Type B pancreatic cell (in vitro differentiated cells): ENCODE data around the gene MICAL3. TPM values are rescaled to one million over a fixed set of nuclear protein-coding genes. Genes with fewer than 3 reads are reported as not detected.

ENCODE experiments used
- DNase-seq: peaks from one replicate; pipeline ENCODE4 v3.0.0; 2021; ENCODE audit warnings: mixed read lengths; ENCODE audit not compliant: unreplicated experiment; ENCODE audit errors: extremely low spot score
- H3K27ac Mint-ChIP-seq: 2 replicates; pipeline ENCODE4 v1.8.0; 2021; ENCODE audit warnings: mild to moderate bottlenecking, mixed read lengths
- H3K27me3 Mint-ChIP-seq: 2 replicates; pipeline ENCODE4 v1.8.0; 2021; ENCODE audit warnings: mixed read lengths
- H3K36me3 Mint-ChIP-seq: 2 replicates; pipeline ENCODE4 v1.8.0; 2021; ENCODE audit warnings: mixed read lengths
- H3K4me1 Mint-ChIP-seq: one replicate; pipeline ENCODE4 v1.8.0; 2021; ENCODE audit warnings: mixed read lengths; ENCODE audit not compliant: unreplicated experiment
- H3K4me3 Mint-ChIP-seq: 2 replicates; pipeline ENCODE4 v1.8.0; 2021; ENCODE audit warnings: mild to moderate bottlenecking, mixed read lengths
- H3K9me3 Mint-ChIP-seq: 2 replicates; pipeline ENCODE4 v1.8.0; 2021; ENCODE audit warnings: mixed read lengths
- total RNA-seq: library from RNA; stranded (reverse); gene quantifications from 2 replicates; pipeline ENCODE4 v1.2.1, GENCODE V29; 2021; ENCODE audit warnings: low replicate concordance
- TF ChIP-seq, protein P1 (sequence below): fragments of 200-600 bp; sonication (generic); conservative IDR thresholded peaks from 2 replicates; pipeline ENCODE4 v1.5.0; 2021; ENCODE audit warnings: antibody characterized with exemption, mild to moderate bottlenecking

The MICAL3 gene
- total RNA-seq, 1 donor from 2014 or later = 56.4 TPM

GRCh38 chr22:17780741-17781318 is 243.5 kb downstream of the MICAL3 start:
- H3K36me3 Mint-ChIP-seq = no peaks in the 10 kb centered on the region
- H3K4me1 Mint-ChIP-seq = peaks cover 25% of the 10 kb centered on the region
- H3K9me3 Mint-ChIP-seq = no peaks in the 10 kb centered on the region
- no peak overlapping the region for H3K27ac Mint-ChIP-seq
- TF ChIP-seq, protein P1, sequence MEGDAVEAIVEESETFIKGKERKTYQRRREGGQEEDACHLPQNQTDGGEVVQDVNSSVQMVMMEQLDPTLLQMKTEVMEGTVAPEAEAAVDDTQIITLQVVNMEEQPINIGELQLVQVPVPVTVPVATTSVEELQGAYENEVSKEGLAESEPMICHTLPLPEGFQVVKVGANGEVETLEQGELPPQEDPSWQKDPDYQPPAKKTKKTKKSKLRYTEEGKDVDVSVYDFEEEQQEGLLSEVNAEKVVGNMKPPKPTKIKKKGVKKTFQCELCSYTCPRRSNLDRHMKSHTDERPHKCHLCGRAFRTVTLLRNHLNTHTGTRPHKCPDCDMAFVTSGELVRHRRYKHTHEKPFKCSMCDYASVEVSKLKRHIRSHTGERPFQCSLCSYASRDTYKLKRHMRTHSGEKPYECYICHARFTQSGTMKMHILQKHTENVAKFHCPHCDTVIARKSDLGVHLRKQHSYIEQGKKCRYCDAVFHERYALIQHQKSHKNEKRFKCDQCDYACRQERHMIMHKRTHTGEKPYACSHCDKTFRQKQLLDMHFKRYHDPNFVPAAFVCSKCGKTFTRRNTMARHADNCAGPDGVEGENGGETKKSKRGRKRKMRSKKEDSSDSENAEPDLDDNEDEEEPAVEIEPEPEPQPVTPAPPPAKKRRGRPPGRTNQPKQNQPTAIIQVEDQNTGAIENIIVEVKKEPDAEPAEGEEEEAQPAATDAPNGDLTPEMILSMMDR = no peak
- peaks cover 3% of the 10 kb centered on the region for H3K27me3 Mint-ChIP-seq
- no peak for DNase-seq
- no peak overlapping the region for H3K4me3 Mint-ChIP-seq

- DNase-seq = no peak
- Mint-ChIP-seq H3K9me3 (no peaks in the 10 kb centered on the region), H3K36me3 (no peaks in the 10 kb centered on the region), H3K4me1 (peaks cover 29% of the 10 kb centered on the region), H3K27me3 (peaks cover 3% of the 10 kb centered on the region), H3K4me3 (no peak overlapping the region), H3K27ac (no peak overlapping the region)
- TF ChIP-seq, protein P1 = no peak
These were observed 244.1 kb downstream of the MICAL3 start for GRCh38 chr22:17780116-17780740.

DNA sequence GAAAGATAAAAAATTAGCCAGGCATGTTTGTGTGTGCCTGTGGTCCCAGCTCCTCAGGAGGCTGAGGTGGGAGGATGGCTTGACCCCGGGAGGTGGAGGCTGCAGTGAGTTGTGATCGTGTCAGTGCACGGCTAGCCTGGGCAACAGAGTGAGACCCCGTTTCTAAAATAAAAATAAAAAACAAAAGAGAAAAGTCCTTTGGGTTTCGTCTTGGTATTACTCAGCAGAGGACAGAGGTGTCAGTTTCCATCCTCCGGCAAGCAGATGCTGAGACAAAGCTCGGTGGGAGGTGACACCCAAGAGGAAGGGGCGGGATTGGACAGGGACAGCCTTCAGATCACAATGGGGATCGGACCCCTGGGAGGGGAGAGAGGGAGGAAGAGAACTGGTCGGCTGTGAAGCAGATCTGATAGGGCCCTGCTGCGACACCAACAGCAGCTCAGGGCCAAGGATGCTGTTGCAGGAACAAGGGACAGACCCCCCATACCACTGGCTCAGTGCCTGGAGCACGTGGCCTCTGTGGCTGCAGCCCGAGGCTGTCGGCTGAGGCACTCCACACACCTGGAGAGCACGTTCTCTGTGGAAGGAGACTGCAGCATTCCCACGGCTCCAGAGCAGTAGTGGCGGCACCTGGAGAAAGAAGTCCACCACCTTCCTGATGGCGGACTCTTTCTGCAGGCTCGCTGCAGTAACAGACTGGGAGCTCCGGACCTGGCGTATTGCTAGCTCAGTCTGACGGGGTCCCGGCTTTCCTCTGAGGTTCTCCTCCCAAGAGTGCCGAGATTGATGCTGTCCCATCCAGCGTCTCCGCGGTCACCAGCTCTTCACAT is 244.9 kb downstream of the MICAL3 start:
- H3K4me3 Mint-ChIP-seq = no peak overlapping the region
- H3K9me3 Mint-ChIP-seq = no peaks in the 10 kb centered on the region
- peaks cover 30% of the 10 kb centered on the region for H3K4me1 Mint-ChIP-seq
- H3K27me3 Mint-ChIP-seq = peaks cover 3% of the 10 kb centered on the region
- no peaks in the 10 kb centered on the region for H3K36me3 Mint-ChIP-seq
- no peak overlapping the region for H3K27ac Mint-ChIP-seq
- TF ChIP-seq, protein P1 = no peak
- DNase-seq = no peak

DNA sequence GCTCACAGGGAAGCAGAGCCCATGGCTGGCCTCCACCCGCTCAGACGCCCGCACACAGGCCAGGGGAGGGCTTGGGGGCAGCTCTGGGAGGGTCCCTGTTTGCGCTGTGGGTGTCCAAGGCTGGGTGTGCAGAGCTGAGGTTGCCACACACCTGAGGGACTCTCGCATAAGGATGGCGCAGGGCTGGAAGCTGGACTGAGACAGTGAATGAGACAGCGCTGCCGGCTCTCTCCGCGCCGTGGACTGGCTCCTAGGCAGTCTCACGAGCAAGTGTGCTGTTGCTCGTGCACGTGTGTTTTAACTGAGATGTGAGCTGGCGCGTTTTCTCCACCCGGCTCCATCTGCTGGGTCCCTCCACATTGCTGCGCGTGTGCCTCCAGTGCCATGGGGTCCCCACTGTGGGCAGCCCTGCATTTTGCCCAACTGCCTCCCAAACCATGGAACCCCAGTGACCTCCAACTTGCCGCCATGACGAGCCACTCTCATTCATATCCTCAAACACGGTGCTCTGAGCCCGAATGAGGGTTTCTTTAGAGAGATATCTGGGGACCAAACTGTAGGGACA is 245.9 kb downstream of the MICAL3 start:
- no peaks in the 10 kb centered on the region for H3K9me3 Mint-ChIP-seq
- H3K27me3 Mint-ChIP-seq = peaks cover 3% of the 10 kb centered on the region
- TF ChIP-seq, protein P1 = no peak
- no peaks in the 10 kb centered on the region for H3K36me3 Mint-ChIP-seq
- DNase-seq = no peak
- no peak overlapping the region for H3K27ac Mint-ChIP-seq
- peaks cover 27% of the 10 kb centered on the region for H3K4me1 Mint-ChIP-seq
- H3K4me3 Mint-ChIP-seq = no peak overlapping the region

DNA sequence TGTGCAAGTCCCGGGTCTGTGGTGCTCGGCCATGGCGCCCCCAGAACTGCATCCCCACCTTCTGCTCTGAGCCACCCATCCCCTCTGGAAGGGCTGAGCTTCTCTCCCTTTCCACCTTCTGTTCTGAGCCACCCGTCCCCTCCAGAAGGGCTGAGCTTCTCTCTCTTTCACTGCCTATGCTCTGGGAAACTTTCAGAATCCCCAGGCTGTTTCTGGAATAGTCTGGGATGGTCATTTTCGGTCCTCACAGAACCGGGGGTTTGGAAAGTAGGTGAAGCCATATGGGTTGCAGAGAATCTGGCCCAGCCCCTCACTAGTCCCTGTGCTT is 246.7 kb downstream of the MICAL3 start:
- peaks cover 3% of the 10 kb centered on the region for H3K27me3 Mint-ChIP-seq
- no peak overlapping the region for H3K27ac Mint-ChIP-seq
- H3K4me3 Mint-ChIP-seq = no peak overlapping the region
- H3K4me1 Mint-ChIP-seq = peaks cover 33% of the 10 kb centered on the region
- no peaks in the 10 kb centered on the region for H3K36me3 Mint-ChIP-seq
- H3K9me3 Mint-ChIP-seq = no peaks in the 10 kb centered on the region
- TF ChIP-seq, protein P1 = no peak
- no peak for DNase-seq
